ENCODE results near the gene HIPK2.

The HIPK2 gene

GRCh38 chr7:139669106-139670061 is 108.4 kb downstream of the HIPK2 start:
- Histone ChIP-seq H4K20me1 (ENCODE audit: insufficient read depth, low read length, poor library complexity, severe bottlenecking) (no peaks in the 10 kb centered on the region), H3K36me3 (ENCODE audit: insufficient read depth, low read length) (no peaks in the 10 kb centered on the region), H3K4me1 (ENCODE audit: insufficient read depth, low read length, poor library complexity, severe bottlenecking) (no peaks in the 10 kb centered on the region)

DNA sequence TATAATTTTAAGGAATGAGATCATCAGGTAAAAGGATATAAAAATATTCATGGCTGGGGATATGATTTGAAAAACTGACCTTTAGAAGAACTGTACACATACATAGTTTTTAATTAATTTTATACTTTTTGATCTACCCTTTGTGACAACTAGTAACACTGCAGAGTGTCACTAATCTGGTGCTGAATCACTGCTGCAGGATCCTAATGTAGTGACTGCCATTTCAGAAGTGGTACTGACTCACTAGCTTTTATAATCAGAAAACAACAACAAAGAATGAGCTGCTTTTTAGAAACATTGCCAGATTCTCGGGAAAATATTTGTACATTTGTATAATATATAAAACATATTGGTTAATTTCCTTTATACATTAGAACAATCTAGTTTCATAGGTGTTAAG is 110.4 kb downstream of the HIPK2 start:
- no peaks in the 10 kb centered on the region for H3F3A ChIP-seq (ENCODE audit: low read depth)
- no peak overlapping the region for H3K4me3 ChIP-seq (ENCODE audit: low read length, poor library complexity, severe bottlenecking)
- H3K36me3 ChIP-seq (ENCODE audit: insufficient read depth, low read length): no peaks in the 10 kb centered on the region
- no peak overlapping the region for H3K4me2 ChIP-seq (ENCODE audit: low read depth, low read length, poor library complexity, severe bottlenecking)
- H3K9me3 ChIP-seq (ENCODE audit: insufficient read depth, low read depth, low read length): no peaks in the 10 kb centered on the region
- no peak overlapping the region for H3K9ac ChIP-seq (ENCODE audit: low read depth, low read length, poor library complexity, severe bottlenecking)
- H3K79me2 ChIP-seq (ENCODE audit: insufficient read depth, low read length): no peaks in the 10 kb centered on the region
- no peaks in the 10 kb centered on the region for H4K20me1 ChIP-seq (ENCODE audit: insufficient read depth, low read length, poor library complexity, severe bottlenecking)
- H3K27me3 ChIP-seq (ENCODE audit: insufficient read depth, low read length, poor library complexity, severe bottlenecking): no peaks in the 10 kb centered on the region
- TF ChIP-seq, protein P1, sequence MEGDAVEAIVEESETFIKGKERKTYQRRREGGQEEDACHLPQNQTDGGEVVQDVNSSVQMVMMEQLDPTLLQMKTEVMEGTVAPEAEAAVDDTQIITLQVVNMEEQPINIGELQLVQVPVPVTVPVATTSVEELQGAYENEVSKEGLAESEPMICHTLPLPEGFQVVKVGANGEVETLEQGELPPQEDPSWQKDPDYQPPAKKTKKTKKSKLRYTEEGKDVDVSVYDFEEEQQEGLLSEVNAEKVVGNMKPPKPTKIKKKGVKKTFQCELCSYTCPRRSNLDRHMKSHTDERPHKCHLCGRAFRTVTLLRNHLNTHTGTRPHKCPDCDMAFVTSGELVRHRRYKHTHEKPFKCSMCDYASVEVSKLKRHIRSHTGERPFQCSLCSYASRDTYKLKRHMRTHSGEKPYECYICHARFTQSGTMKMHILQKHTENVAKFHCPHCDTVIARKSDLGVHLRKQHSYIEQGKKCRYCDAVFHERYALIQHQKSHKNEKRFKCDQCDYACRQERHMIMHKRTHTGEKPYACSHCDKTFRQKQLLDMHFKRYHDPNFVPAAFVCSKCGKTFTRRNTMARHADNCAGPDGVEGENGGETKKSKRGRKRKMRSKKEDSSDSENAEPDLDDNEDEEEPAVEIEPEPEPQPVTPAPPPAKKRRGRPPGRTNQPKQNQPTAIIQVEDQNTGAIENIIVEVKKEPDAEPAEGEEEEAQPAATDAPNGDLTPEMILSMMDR (conservative IDR thresholded peaks at IDR 0.05; ENCODE audit: low read length): no peak
- TF ChIP-seq EZH2phosphoT487 (IDR thresholded peaks at IDR 0.05; ENCODE audit: borderline replicate concordance): no peak
- no peak overlapping the region for H2AFZ ChIP-seq (ENCODE audit: low read length)
- no peaks in the 10 kb centered on the region for H3K9me2 ChIP-seq (replicated peaks; ENCODE audit: low read depth, low read length)
- H3K4me1 ChIP-seq (ENCODE audit: insufficient read depth, low read length, poor library complexity, severe bottlenecking): no peaks in the 10 kb centered on the region

More at GRCh38 chr7:139669106-139670061, 108.4 kb downstream of the HIPK2 start:
- H3K4me2 ChIP-seq (ENCODE audit: low read depth, low read length, poor library complexity, severe bottlenecking): no peak overlapping the region
- H3K79me2 ChIP-seq (ENCODE audit: insufficient read depth, low read length): no peaks in the 10 kb centered on the region
- no peaks in the 10 kb centered on the region for H3K9me2 ChIP-seq (replicated peaks; ENCODE audit: low read depth, low read length)
- H3K4me3 ChIP-seq (ENCODE audit: low read length, poor library complexity, severe bottlenecking): no peak overlapping the region
- TF ChIP-seq, protein P1 (conservative IDR thresholded peaks at IDR 0.05; ENCODE audit: low read length): no peak
- no peak for TF ChIP-seq EZH2phosphoT487 (IDR thresholded peaks at IDR 0.05; ENCODE audit: borderline replicate concordance)
- H3K9me3 ChIP-seq (ENCODE audit: insufficient read depth, low read depth, low read length): no peaks in the 10 kb centered on the region
- H3K9ac ChIP-seq (ENCODE audit: low read depth, low read length, poor library complexity, severe bottlenecking): no peak overlapping the region
- no peaks in the 10 kb centered on the region for H3F3A ChIP-seq (ENCODE audit: low read depth)
- no peaks in the 10 kb centered on the region for H3K27me3 ChIP-seq (ENCODE audit: insufficient read depth, low read length, poor library complexity, severe bottlenecking)
- no peak overlapping the region for H2AFZ ChIP-seq (ENCODE audit: low read length)

- Histone ChIP-seq H3K36me3 (ENCODE audit: insufficient read depth, low read length) (no peaks in the 10 kb centered on the region), H3K27me3 (ENCODE audit: insufficient read depth, low read length, poor library complexity, severe bottlenecking) (no peaks in the 10 kb centered on the region), H4K20me1 (ENCODE audit: insufficient read depth, low read length, poor library complexity, severe bottlenecking) (no peaks in the 10 kb centered on the region), H3K4me3 (ENCODE audit: low read length, poor library complexity, severe bottlenecking) (no peak overlapping the region), H3K4me2 (ENCODE audit: low read depth, low read length, poor library complexity, severe bottlenecking) (no peak overlapping the region), H3K9me2 (replicated peaks; ENCODE audit: low read depth, low read length) (no peaks in the 10 kb centered on the region), H2AFZ (ENCODE audit: low read length) (no peak overlapping the region), H3K4me1 (ENCODE audit: insufficient read depth, low read length, poor library complexity, severe bottlenecking) (no peaks in the 10 kb centered on the region), H3K79me2 (ENCODE audit: insufficient read depth, low read length) (no peaks in the 10 kb centered on the region), H3F3A (ENCODE audit: low read depth) (no peaks in the 10 kb centered on the region), H3K9me3 (ENCODE audit: insufficient read depth, low read depth, low read length) (no peaks in the 10 kb centered on the region), H3K9ac (ENCODE audit: low read depth, low read length, poor library complexity, severe bottlenecking) (no peak overlapping the region)
- TF ChIP-seq, protein P1 (conservative IDR thresholded peaks at IDR 0.05; ENCODE audit: low read length): no peak
- TF ChIP-seq EZH2phosphoT487 (IDR thresholded peaks at IDR 0.05; ENCODE audit: borderline replicate concordance): no peak
Observed at GRCh38 chr7:139666501-139666900, 111.3 kb downstream of the HIPK2 start.
